ENCODE data around the gene RERE.
A peak's percentile ranks its signal among the peaks of the same experiment; 100 is the strongest.

RERE gene

DNA sequence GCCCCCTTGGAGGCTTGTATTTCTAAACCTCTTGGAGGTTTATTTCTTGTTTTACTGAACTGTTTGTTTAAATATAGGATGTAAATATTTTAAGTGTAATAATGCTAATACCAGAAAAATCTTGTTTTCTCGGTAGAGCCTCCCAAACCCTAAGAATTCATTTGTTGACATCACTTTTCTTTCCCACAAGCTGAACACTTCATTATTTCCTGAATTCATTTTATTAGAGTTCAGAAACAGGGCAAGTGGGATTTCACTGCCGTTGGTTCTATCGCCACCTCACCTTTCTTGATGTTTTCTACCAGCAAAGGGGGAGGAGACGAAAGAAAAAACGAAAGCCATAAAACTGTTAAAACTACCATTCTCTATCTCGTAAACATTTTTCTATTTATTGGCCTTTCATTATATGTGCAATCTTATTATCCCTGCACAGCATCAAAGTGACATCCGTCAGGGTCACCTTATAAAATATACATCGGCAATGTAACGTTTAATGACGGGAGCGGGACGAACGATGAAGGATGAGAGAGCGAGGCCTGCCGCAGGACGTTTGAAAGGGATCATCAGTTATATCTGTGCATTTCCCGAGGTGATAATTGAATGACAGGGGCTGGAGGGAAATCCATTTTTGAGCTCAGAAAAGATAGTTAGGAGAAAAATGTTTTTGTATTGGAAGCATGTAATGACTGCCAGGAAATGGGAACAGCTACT, 440.0 kb downstream of the RERE start:
- no peaks in the 10 kb centered on the region for H3K27me3 ChIP-seq (ENCODE audit: control insufficient read depth, insufficient read depth, low read length)
- no peak overlapping the region for H3K9ac ChIP-seq (ENCODE audit: low read length)
- H3K36me3 ChIP-seq (ENCODE audit: control insufficient read depth, insufficient read depth, low read length) = peaks cover 6% of the 10 kb centered on the region
- no peak overlapping the region for H3K4me3 ChIP-seq (ENCODE audit: low read length)
- peak overlapping the region; percentile 28 for H3K27ac ChIP-seq (ENCODE audit: low read depth, low read length)
- peaks cover 74% of the 10 kb centered on the region for H3K4me1 ChIP-seq (ENCODE audit: control insufficient read depth, insufficient read depth, low read length)

DNA sequence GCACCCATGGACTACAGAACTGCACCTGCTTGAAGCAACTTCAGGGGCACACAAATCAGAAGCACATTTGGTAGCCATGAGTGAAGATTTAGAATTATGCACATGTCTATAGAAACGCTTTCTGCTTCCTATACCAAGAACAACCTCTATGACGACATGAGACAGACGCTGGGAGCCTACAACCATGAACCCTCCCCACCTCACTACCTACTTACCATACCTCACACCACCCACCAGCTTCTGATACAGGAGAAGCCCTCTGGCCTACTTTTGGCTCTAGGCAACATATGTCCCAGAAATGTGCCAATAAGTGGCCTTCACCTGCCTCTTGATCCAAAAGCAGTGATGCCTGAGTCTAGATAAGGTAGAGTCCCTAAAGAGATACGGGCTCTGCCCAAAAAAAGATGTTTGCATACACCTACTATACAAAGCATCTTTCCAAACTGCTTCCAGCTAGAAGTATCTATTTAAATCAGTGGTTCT, 441.0 kb downstream of the RERE start:
- Histone ChIP-seq H3K9ac (ENCODE audit: low read length) (no peak overlapping the region), H3K4me3 (ENCODE audit: low read length) (no peak overlapping the region), H3K4me1 (ENCODE audit: control insufficient read depth, insufficient read depth, low read length) (peaks cover 76% of the 10 kb centered on the region), H3K27me3 (ENCODE audit: control insufficient read depth, insufficient read depth, low read length) (no peaks in the 10 kb centered on the region), H3K27ac (ENCODE audit: low read depth, low read length) (no peak overlapping the region), H3K36me3 (ENCODE audit: control insufficient read depth, insufficient read depth, low read length) (peaks cover 3% of the 10 kb centered on the region)

DNA sequence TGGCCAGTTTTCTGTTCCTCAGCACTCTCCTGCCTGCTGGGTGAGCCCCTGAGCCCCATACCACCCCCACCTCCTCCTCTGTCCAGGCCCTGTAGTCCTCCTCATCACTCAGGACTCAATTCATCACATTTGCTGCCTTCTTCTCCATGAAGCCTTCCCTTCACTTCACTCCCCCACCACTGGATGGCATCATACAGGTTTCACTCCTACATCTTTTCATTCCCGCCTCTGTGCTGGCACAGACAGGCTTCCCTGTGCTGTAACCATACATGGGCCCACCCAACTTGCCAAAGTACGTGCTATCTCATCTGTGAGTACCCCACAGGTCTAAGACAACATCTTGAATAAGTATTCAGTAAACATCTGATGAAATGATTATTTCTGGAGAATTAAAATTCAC, 442.6 kb downstream of the RERE start:
- Histone ChIP-seq H3K9ac (ENCODE audit: low read length) (no peak overlapping the region), H3K27me3 (ENCODE audit: control insufficient read depth, insufficient read depth, low read length) (no peaks in the 10 kb centered on the region), H3K27ac (ENCODE audit: low read depth, low read length) (peak overlapping the region; percentile 93), H3K4me3 (ENCODE audit: low read length) (no peak overlapping the region), H3K4me1 (ENCODE audit: control insufficient read depth, insufficient read depth, low read length) (peaks cover 81% of the 10 kb centered on the region), H3K36me3 (ENCODE audit: control insufficient read depth, insufficient read depth, low read length) (no peaks in the 10 kb centered on the region)

DNA sequence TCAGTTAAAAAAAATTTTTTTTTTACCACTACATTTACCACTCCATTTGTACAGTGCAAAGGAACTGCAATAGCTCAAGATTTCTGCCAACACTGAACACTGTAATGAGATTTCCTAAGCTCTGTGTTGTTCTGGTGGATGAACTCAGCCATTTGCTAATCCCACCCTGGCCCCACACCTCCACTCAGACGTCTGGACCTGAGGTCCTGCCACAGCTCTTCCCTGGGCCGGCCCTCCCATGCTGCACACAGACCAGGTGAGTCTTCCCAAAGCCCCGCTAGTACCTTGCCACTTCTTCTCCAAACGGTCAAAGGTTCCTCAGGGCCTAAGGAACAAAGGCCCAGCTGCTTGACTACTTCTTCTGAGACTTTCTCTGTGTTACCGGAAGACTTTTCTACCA, 443.1 kb downstream of the RERE start:
- no peak overlapping the region for H3K9ac ChIP-seq (ENCODE audit: low read length)
- H3K4me1 ChIP-seq (ENCODE audit: control insufficient read depth, insufficient read depth, low read length) = peaks cover 76% of the 10 kb centered on the region
- no peaks in the 10 kb centered on the region for H3K36me3 ChIP-seq (ENCODE audit: control insufficient read depth, insufficient read depth, low read length)
- H3K27ac ChIP-seq (ENCODE audit: low read depth, low read length) = peak overlapping the region; percentile 93
- no peaks in the 10 kb centered on the region for H3K27me3 ChIP-seq (ENCODE audit: control insufficient read depth, insufficient read depth, low read length)
- no peak overlapping the region for H3K4me3 ChIP-seq (ENCODE audit: low read length)

DNA sequence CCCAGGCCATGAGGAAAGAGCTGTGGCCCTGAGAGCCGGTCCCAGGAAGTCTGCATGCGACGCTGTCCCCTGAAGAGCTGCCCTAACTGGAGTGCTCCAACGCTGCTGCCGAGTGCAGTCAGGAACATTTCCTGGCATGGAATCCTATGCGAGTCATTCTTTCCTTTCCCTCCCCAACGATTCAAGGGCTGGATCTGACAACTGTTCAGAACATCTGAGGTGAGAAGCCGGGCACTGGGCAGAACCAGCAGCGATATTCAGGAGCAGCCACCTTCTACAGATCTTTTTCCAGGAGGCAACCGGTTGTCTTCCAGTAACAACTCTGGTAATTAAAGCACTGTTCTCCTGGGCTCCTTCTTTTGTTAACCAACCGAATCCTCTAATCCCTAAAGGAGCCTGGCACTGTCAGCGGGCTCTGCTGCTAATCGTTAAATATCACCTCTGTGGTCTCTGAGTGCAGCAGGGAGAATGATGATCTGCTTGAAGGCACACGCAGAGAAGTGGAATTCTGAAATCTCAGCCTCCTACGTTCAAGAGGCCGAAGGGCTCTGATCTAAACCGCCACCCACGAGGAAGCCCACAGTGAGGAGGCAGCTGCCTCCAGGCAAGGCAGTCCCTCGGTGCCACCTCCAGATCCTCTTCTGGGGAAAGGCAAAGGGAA, 443.7 kb downstream of the RERE start:
- no peak overlapping the region for H3K9ac ChIP-seq (ENCODE audit: low read length)
- peak overlapping the region; percentile 93 for H3K27ac ChIP-seq (ENCODE audit: low read depth, low read length)
- peaks cover 75% of the 10 kb centered on the region for H3K4me1 ChIP-seq (ENCODE audit: control insufficient read depth, insufficient read depth, low read length)
- no peaks in the 10 kb centered on the region for H3K27me3 ChIP-seq (ENCODE audit: control insufficient read depth, insufficient read depth, low read length)
- no peak overlapping the region for H3K4me3 ChIP-seq (ENCODE audit: low read length)
- no peaks in the 10 kb centered on the region for H3K36me3 ChIP-seq (ENCODE audit: control insufficient read depth, insufficient read depth, low read length)

- peak overlapping the region; percentile 93 for H3K27ac ChIP-seq (ENCODE audit: low read depth, low read length)
- no peaks in the 10 kb centered on the region for H3K27me3 ChIP-seq (ENCODE audit: control insufficient read depth, insufficient read depth, low read length)
- H3K36me3 ChIP-seq (ENCODE audit: control insufficient read depth, insufficient read depth, low read length) = no peaks in the 10 kb centered on the region
- peaks cover 70% of the 10 kb centered on the region for H3K4me1 ChIP-seq (ENCODE audit: control insufficient read depth, insufficient read depth, low read length)
- H3K9ac ChIP-seq (ENCODE audit: low read length) = no peak overlapping the region
- no peak overlapping the region for H3K4me3 ChIP-seq (ENCODE audit: low read length)
These were observed 444.3 kb downstream of the RERE start for GRCh38 chr1:8373125-8373524.

DNA sequence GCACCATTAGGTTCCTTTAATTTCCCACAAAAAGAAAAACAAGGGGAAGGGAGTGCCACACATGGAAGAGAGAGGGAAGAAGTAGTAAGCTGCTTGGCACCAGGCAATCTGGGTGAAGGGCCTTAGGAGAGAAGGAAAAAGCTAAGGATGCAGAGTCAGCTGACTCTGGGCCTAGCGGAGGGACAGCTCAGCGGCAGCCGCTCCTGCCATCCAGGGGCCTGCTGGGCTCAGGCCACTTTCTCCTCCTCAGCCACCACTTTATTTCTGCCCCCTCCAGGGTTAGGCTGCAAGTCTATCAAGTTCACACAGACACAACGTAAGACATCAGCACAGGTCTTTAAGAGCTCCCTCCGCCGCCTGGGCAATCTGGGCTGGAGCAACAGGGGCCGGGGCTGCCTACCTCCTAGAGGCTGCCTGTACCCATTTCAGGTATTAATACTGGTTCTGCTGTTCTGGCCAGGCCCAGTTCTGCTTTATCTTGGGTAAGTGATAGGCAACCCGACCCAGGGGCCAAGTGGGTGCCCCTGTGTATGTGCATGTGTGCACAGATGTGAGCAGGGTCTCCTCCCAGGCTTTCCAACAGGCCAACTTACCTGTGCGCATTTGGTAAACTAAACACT, 446.0 kb downstream of the RERE start:
- H3K27ac ChIP-seq (ENCODE audit: low read depth, low read length) = peak overlapping the region; percentile 93
- no peak overlapping the region for H3K9ac ChIP-seq (ENCODE audit: low read length)
- peak overlapping the region; percentile 17 for H3K4me3 ChIP-seq (ENCODE audit: low read length)
- peaks cover 72% of the 10 kb centered on the region for H3K4me1 ChIP-seq (ENCODE audit: control insufficient read depth, insufficient read depth, low read length)
- H3K27me3 ChIP-seq (ENCODE audit: control insufficient read depth, insufficient read depth, low read length) = no peaks in the 10 kb centered on the region
- peaks cover 1% of the 10 kb centered on the region for H3K36me3 ChIP-seq (ENCODE audit: control insufficient read depth, insufficient read depth, low read length)

GRCh38 chr1:8370905-8371315, 446.5 kb downstream of the RERE start:
- H3K36me3 ChIP-seq (ENCODE audit: control insufficient read depth, insufficient read depth, low read length) = peaks cover 7% of the 10 kb centered on the region
- no peak overlapping the region for H3K9ac ChIP-seq (ENCODE audit: low read length)
- H3K4me1 ChIP-seq (ENCODE audit: control insufficient read depth, insufficient read depth, low read length) = peaks cover 72% of the 10 kb centered on the region
- no peaks in the 10 kb centered on the region for H3K27me3 ChIP-seq (ENCODE audit: control insufficient read depth, insufficient read depth, low read length)
- H3K4me3 ChIP-seq (ENCODE audit: low read length) = no peak overlapping the region
- peak overlapping the region; percentile 93 for H3K27ac ChIP-seq (ENCODE audit: low read depth, low read length)

DNA sequence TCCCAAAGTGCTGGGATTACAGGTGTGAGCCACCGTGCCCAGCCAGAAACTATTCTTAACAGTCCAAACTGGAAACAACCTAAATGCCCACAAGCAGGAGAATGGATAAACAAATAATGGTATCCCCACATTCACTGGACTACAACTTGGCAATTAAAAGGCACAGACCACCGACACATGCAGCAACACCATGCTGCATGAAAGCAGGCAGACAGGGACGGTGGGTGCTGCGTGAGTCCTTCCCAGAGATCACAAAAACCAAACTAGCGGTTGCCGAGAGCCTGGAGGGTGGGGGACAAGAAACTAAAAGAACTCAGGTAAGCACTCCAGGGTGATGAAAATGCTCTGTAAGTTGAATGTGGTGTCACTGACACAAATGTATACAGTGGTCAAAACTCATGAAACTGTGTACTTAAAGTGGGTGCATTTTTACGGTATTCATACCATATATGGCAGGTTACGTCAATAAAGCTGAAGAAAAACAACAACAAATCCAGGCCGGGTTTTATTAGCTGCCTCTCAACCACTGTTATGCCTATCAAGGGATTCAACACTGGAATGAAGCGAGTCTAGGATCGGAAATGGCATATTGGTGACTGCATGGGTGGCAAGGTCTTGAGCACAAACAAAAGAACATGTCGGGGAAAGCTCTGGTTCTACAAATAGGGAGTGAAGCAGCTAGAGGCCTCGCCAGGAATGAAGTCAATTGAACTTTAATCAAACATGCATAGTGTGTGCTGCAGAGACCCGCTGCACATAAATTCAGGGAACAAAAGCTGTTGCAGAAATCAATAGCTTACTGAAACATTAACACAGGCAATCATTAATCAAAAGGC, 447.2 kb downstream of the RERE start:
- Histone ChIP-seq H3K36me3 (ENCODE audit: control insufficient read depth, insufficient read depth, low read length) (peaks cover 8% of the 10 kb centered on the region), H3K4me1 (ENCODE audit: control insufficient read depth, insufficient read depth, low read length) (peaks cover 73% of the 10 kb centered on the region), H3K27me3 (ENCODE audit: control insufficient read depth, insufficient read depth, low read length) (no peaks in the 10 kb centered on the region), H3K27ac (ENCODE audit: low read depth, low read length) (peak overlapping the region; percentile 93), H3K9ac (ENCODE audit: low read length) (no peak overlapping the region), H3K4me3 (ENCODE audit: low read length) (no peak overlapping the region)

DNA sequence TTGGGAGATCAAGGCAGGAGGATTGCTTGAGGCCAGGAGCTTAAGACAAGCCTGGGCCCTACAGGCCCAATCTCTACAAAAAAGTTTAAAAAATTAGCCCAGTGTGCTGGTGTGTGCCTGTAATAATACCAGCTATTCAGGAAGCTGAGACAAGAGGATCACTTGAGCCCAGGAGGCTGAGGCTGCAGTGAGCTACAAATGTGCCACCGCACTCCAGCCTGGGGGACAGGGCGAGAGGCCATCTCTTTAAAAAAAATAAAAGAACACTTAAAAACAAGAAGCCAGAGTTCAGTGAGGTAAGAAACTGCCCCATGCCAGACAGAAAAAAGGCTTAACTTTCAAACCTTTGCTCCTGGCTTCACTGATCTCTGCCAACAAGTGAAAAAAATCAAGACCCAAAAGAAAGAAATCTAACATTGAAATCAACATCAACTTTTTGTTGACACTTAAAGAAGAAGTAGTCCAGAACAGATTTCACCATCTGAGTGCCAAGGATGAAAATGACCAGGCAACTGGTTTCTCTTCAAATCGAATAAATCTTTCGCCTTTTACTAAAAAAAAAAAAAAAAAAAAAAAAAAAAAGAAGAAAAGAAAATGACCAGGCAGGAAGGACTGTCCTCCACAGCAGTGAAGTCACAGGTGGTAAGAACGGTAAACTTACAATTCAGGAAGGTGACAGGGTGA, 448.3 kb downstream of the RERE start:
- Histone ChIP-seq H3K9ac (ENCODE audit: low read length) (no peak overlapping the region), H3K4me1 (ENCODE audit: control insufficient read depth, insufficient read depth, low read length) (peaks cover 72% of the 10 kb centered on the region), H3K27ac (ENCODE audit: low read depth, low read length) (peak overlapping the region; percentile 62), H3K4me3 (ENCODE audit: low read length) (no peak overlapping the region), H3K36me3 (ENCODE audit: control insufficient read depth, insufficient read depth, low read length) (peaks cover 13% of the 10 kb centered on the region), H3K27me3 (ENCODE audit: control insufficient read depth, insufficient read depth, low read length) (no peaks in the 10 kb centered on the region)

DNA sequence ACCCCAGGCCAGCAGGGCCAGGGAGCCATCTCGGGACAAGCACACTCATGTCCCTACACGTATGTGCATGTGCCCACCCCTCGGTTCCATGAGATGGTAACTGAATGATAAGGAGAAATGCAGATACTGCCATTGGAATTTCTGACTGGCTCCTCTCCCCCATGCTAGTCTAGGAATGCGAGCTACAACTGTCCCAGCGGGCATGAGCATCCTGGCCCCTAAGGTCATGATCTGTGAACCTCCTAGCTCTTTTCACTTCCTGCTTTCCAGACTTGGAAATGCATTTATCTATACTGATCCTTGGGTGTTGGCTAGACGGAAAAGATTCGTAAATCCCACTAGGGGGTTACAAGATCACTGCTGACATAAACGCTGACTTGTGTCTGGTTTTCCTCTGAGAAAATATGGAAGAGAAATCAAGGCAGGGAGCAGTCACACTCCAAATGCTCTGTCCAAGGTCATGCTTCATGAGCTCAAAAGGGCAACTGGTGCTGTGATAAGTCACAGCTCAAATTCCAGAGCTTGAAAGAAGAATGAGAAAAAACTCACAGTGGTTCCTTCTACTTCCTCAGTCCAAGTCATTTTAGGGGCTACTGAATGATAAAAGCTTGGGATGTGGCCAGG, 449.8 kb downstream of the RERE start:
- no peak overlapping the region for H3K4me3 ChIP-seq (ENCODE audit: low read length)
- H3K4me1 ChIP-seq (ENCODE audit: control insufficient read depth, insufficient read depth, low read length) = peaks cover 68% of the 10 kb centered on the region
- no peaks in the 10 kb centered on the region for H3K27me3 ChIP-seq (ENCODE audit: control insufficient read depth, insufficient read depth, low read length)
- peak overlapping the region; percentile 25 for H3K27ac ChIP-seq (ENCODE audit: low read depth, low read length)
- no peak overlapping the region for H3K9ac ChIP-seq (ENCODE audit: low read length)
- peaks cover 18% of the 10 kb centered on the region for H3K36me3 ChIP-seq (ENCODE audit: control insufficient read depth, insufficient read depth, low read length)

Measured in rectal smooth muscle tissue (tissue), 1 donor.